HCT116 (cell line): ENCODE measurements around the gene IFNLR1. TPM values are rescaled to one million over a fixed set of nuclear protein-coding genes. Genes with fewer than 3 reads are reported as not detected.

Experiments used
- ATAC-seq: fragments of 200-7000 bp; cut with Tn5 transposase; 2 replicates; pipeline ENCODE4 v1.9.1; 2020; ENCODE audit warnings: mild to moderate bottlenecking, moderate library complexity
- BruUV-seq: library from RNA; stranded (reverse); fragments of 400-500 nt; replicated peaks from 2 replicates; lab custom pipeline; 2021; lab: Mats Ljungman, UMichigan
- CTCF ChIA-PET: fragments of 300-600 bp; sonication (Branson Sonifier 250); formaldehyde crosslinking; loops from one replicate; lab custom pipeline; 2021; ENCODE audit warnings: antibody characterized with exemption; lab: Charles Lee
- POLR2A ChIA-PET: fragments of 300-600, 350-600 bp; sonication (Branson Sonifier 250); formaldehyde crosslinking; loops from one replicate; lab custom pipeline; 2021; ENCODE audit warnings: antibody characterized with exemption; lab: Charles Lee
- RAD21 ChIA-PET, 2 experiments: fragments of 300-600 bp; sonication (Branson Sonifier 250); formaldehyde crosslinking; loops; one replicate each; lab custom pipeline; 2023; ENCODE audit warnings: low total read pairs in 2 of 2; ENCODE audit not compliant: uncharacterized antibody in 2 of 2, unreplicated experiment in 2 of 2, low non-redundant PET in 1 of 2; lab: Charles Lee
- DNase-seq: peaks from one replicate; pipeline ENCODE4 v3.0.0-alpha.2; 2010; ENCODE audit warnings: low read depth, low spot score
- H2AFZ ChIP-seq: fragments of 200-600 bp; shearing (Covaris generic), sonication (generic); 2 replicates; pipeline ENCODE4 v1.6.1; 2017; ENCODE audit warnings: low read depth, mixed run types, mixed read lengths, antibody characterized with exemption, low read length; ENCODE audit not compliant: poor library complexity, severe bottlenecking
- H3K27ac ChIP-seq: 2 replicates; pipeline ENCODE4 v1.5.1; 2012; ENCODE audit warnings: low read depth, low read length
- H3K27me3 ChIP-seq: fragments of 200-600 bp; sonication (generic); 2 replicates; pipeline ENCODE4 v1.6.1; 2016; ENCODE audit warnings: mixed run types, low read length, mixed read lengths; ENCODE audit not compliant: insufficient read depth
- H3K36me3 ChIP-seq, 2 experiments: fragments of 200-500 bp in 1 of 2; fragments of 200-600 bp in 1 of 2; sonication (Bioruptor generic) in 1 of 2; sonication (generic) in 1 of 2; 2 replicates each; pipeline versions ENCODE4 v1.5.1 to v1.6.1; 2014 to 2016; ENCODE audit warnings: low read length in 2 of 2, inconsistent platforms in 1 of 2, mixed read lengths in 1 of 2, mixed run types in 1 of 2; ENCODE audit not compliant: insufficient read depth in 2 of 2, control insufficient read depth in 1 of 2
- H3K4me1 ChIP-seq, 2 experiments: fragments of 200-600 bp in 1 of 2; sonication (generic) in 1 of 2; 2 replicates each; pipeline versions ENCODE4 v1.5.1 to v1.6.1; 2012 to 2017; ENCODE audit warnings: low read length in 2 of 2, inconsistent platforms in 1 of 2, mild to moderate bottlenecking in 1 of 2, mixed read lengths in 1 of 2, mixed run types in 1 of 2, moderate library complexity in 1 of 2; ENCODE audit not compliant: insufficient read depth in 2 of 2, control insufficient read depth in 1 of 2
- H3K4me2 ChIP-seq: fragments of 200-600 bp; sonication (generic); 2 replicates; pipeline ENCODE4 v1.6.1; 2017; ENCODE audit warnings: mixed run types, low read length, mixed read lengths
- H3K4me3 ChIP-seq, 2 experiments: fragments of 200-600 bp in 1 of 2; sonication (generic) in 1 of 2; replicated peaks in 1 of 2; 2 replicates each; pipeline ENCODE4 v1.5.1; 2011 to 2016; ENCODE audit warnings: low read length in 2 of 2, control low read depth in 1 of 2, low read depth in 1 of 2, mild to moderate bottlenecking in 1 of 2, mixed read lengths in 1 of 2, mixed run types in 1 of 2
- H3K79me2 ChIP-seq: fragments of 200-600 bp; sonication (generic); 2 replicates; pipeline ENCODE4 v1.6.1; 2017; ENCODE audit warnings: mild to moderate bottlenecking, mixed run types, low read length, moderate library complexity, mixed read lengths; ENCODE audit not compliant: insufficient read depth
- H3K9ac ChIP-seq: fragments of 200-600 bp; sonication (generic); 2 replicates; pipeline ENCODE4 v1.6.1; 2016; ENCODE audit warnings: low read length, mixed read lengths
- H3K9me2 ChIP-seq: fragments of 200-600 bp; sonication (generic), shearing (Covaris generic); 2 replicates; pipeline ENCODE4 v1.6.1; 2017; ENCODE audit warnings: mixed run types, mild to moderate bottlenecking, moderate library complexity; ENCODE audit not compliant: insufficient read depth
- H3K9me3 ChIP-seq, 2 experiments: fragments of 200-500 bp in 1 of 2; fragments of 200-600 bp in 1 of 2; sonication (Bioruptor generic) in 1 of 2; sonication (generic) in 1 of 2; 2 replicates each; pipeline ENCODE4 v1.6.1; 2014 to 2017; ENCODE audit warnings: low read length in 2 of 2, mixed read lengths in 2 of 2, inconsistent platforms in 1 of 2, low read depth in 1 of 2, mild to moderate bottlenecking in 1 of 2, mixed run types in 1 of 2, moderate library complexity in 1 of 2; ENCODE audit not compliant: control insufficient read depth in 1 of 2, insufficient read depth in 1 of 2
- H4K20me1 ChIP-seq: fragments of 200-600 bp; sonication (generic), shearing (Covaris generic); 2 replicates; pipeline ENCODE4 v1.6.1; 2017; ENCODE audit warnings: mixed run types, mild to moderate bottlenecking, moderate library complexity; ENCODE audit not compliant: insufficient read depth
- CTCF ChIP-seq, 3 experiments: fragments of 200-600 bp in 1 of 3; sonication (generic) in 1 of 3; IDR thresholded peaks in 2 of 3; conservative IDR thresholded peaks in 1 of 3; 2 replicates each; pipeline ENCODE4 v1.5.1; 2012 to 2017; ENCODE audit warnings: low read depth in 2 of 3, low read length in 2 of 3, antibody characterized with exemption in 1 of 3, borderline replicate concordance in 1 of 3, control low read depth in 1 of 3, mild to moderate bottlenecking in 1 of 3, mixed read lengths in 1 of 3, mixed run types in 1 of 3, moderate library complexity in 1 of 3; ENCODE audit not compliant: insufficient read depth in 1 of 3
- EZH2 ChIP-seq: fragments of 200-600 bp; sonication (generic); IDR thresholded peaks from 2 replicates; pipeline ENCODE4 v1.6.1; 2017; ENCODE audit warnings: antibody characterized with exemption, mixed run types
- JUND ChIP-seq: IDR thresholded peaks from 2 replicates; pipeline ENCODE4 v1.6.1; 2012
- MAX ChIP-seq: IDR thresholded peaks from 2 replicates; pipeline ENCODE4 v1.6.1; 2012
- POLR2AphosphoS5 ChIP-seq: IDR thresholded peaks from 2 replicates; pipeline ENCODE4 v1.6.1; 2011; ENCODE audit warnings: mild to moderate bottlenecking, low read depth, low read length, moderate library complexity
- RAD21 ChIP-seq: IDR thresholded peaks from 2 replicates; pipeline ENCODE4 v1.6.1; 2012; ENCODE audit warnings: low read depth, mild to moderate bottlenecking
- SP1 ChIP-seq: IDR thresholded peaks from 2 replicates; pipeline ENCODE4 v1.6.1; 2012; ENCODE audit warnings: low read depth
- TCF7L2 ChIP-seq: IDR thresholded peaks from 2 replicates; pipeline ENCODE4 v1.7.0; 2011; ENCODE audit warnings: borderline replicate concordance, inconsistent platforms; ENCODE audit not compliant: insufficient read depth, insufficient read length; ENCODE audit errors: extremely low read depth
- YY1 ChIP-seq: IDR thresholded peaks from 2 replicates; pipeline ENCODE4 v1.6.1; 2011; ENCODE audit warnings: low read length, low read depth, moderate library complexity, mild to moderate bottlenecking; ENCODE audit not compliant: insufficient replicate concordance; ENCODE audit errors: extremely low read depth
- ZFX ChIP-seq: fragments of 450-650 bp; IDR thresholded peaks from 2 replicates; pipeline ENCODE4 v1.6.1; 2017
- ZNF274 ChIP-seq: fragments of 200-500 bp; sonication (Bioruptor generic); IDR thresholded peaks from 2 replicates; pipeline ENCODE4 v1.6.1; 2014; ENCODE audit warnings: mild to moderate bottlenecking, low read depth, low read length, inconsistent platforms
- intact Hi-C: fragments of 100-400 bp; cut with micrococcal nuclease; formaldehyde crosslinking; loops from 2 replicates; pipeline ENCODE4 v1.10.0; 2022
- total RNA-seq: library from RNA; stranded (reverse); gene quantifications from one replicate; pipeline ENCODE4 v1.2.1, GENCODE V29; 2021; ENCODE audit not compliant: unreplicated experiment

The IFNLR1 gene
- total RNA-seq, 1 experiment from 2014 or later: 7.6 TPM

DNA sequence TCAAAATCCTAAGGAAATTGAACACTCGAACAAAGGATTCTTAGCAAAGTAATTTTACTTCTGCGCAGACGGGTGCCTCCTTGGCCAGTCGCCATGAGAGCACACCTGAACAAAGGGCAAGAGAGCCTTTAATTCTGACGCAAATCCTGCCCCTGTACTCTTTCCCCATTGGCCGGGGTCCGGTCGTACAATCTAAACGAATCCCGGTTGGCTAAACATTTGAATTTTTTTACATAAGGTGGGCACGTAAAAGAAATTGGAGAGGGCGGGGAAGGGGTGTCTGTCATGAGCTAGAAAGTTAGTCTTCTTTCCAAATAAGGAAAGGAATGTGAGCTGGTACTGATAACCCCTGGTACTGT, 35.9 kb downstream of the IFNLR1 start:
- Histone ChIP-seq H3K4me1 (peaks cover 5 to 21% of the 10 kb centered on the region in 2 experiments), H3K27me3 (no peaks in the 10 kb centered on the region), H3K36me3 (no peaks in the 10 kb centered on the region), H3K9me3 (no peaks in the 10 kb centered on the region), H3K9ac (no peak overlapping the region), H3K9me2 (no peaks in the 10 kb centered on the region), H3K79me2 (no peaks in the 10 kb centered on the region), H2AFZ (no peak overlapping the region), H3K4me3 (no peak overlapping the region), H3K27ac (no peak overlapping the region), H4K20me1 (no peaks in the 10 kb centered on the region), H3K4me2 (peak overlapping the region; percentile 97)
- ChIA-PET POLR2A (interaction anchor here (1.9 kb wide), 1 partner anchor 241 kb away, joined by 10 read pairs; no protein-coding TSS in a partner anchor), RAD21 (interaction anchor here (0.8 to 1.6 kb wide), 3 partner anchors 238 to 241 kb away, joined by 3 to 10 read pairs (median 4); no protein-coding TSS in a partner anchor), CTCF (interaction anchor here (0.7 to 3.1 kb wide), 13 partner anchors 8 to 241 kb away, joined by 3 to 68 read pairs (median 6); no protein-coding TSS in a partner anchor)
- DNase-seq (no peak), ATAC-seq (no peak)
- TF ChIP-seq ZFX: no peak
- no peak for TF ChIP-seq EZH2
- TF ChIP-seq SP1: no peak
- intact Hi-C loops: loop anchor here (5.0 kb wide), 1 partner anchor 46 kb away; no protein-coding TSS in a partner anchor
- no TSS peak for BruUV-seq

DNA sequence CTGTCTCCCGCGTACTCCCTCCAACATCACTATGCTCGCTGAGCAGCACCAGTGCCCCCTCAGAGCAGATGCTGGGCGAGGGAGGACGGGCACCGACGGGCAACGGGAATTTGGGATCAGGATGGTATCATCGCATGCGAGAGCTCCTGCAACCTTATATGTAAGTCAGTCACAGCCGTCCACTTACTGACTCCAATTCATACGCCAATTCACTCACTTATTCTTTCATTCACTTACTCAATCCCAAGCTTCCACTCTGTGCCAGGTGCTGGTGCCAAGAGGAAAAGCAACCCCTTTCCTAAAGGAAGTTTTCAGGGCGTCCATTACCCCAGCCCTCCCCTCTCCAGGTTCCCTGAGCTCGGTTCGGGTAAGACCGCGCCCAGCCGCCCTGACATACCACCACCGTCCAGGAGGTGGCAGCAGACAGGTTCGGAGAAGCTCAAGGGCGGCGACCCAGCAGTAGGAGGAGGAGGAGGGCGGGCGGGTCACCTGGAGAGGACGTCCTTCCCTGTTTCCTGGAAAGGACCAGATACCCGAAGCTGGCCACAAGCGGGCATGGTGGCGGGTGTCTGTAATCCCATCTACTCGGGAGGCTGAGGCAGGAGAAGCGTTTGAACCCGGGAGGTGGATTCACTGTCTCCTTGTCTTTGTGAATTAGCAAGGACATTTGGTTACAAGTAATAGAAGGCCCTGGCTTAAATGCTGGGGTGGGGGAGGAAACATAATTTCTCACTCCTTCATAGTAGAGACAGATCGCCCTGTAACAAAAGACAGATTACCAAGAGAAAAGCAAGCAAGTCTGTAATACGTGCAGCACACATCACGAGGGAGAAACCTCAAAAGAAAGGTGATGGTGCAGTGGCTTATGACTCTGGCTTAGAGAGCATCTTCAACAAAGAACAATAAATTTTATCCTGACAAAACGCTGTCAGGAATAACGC, 36.6 kb downstream of the IFNLR1 start:
- H3K9ac ChIP-seq: peak overlapping the region; percentile 69
- H3K27ac ChIP-seq: peak overlapping the region; percentile 4; the same call in 1 of the 2 replicates
- TF ChIP-seq ZNF274 (no peak), POLR2AphosphoS5 (peak; percentile 52), RAD21 (peak; percentile 78), YY1 (peak; percentile 70), TCF7L2 (peak; percentile 10), JUND (no peak), CTCF (IDR thresholded peaks at IDR 0.05 in 2 of 3, conservative IDR thresholded peaks at IDR 0.05 in 1 of 3; ENCODE audit: borderline replicate concordance in 1 of 3, insufficient read depth in 1 of 3, low read depth in 2 of 3, low read length in 2 of 3) (peak; percentile 77 to 86 (median 82)), SP1 (0 out of 2 replicates have a peak, but pooled peaks have one; percentile 37), MAX (no peak; the same call in 1 of the 2 replicates)
- ChIA-PET RAD21 (interaction anchor here (0.6 to 1.8 kb wide), 10 partner anchors 49 to 493 kb away, joined by 3 to 12 read pairs (median 4); no protein-coding TSS in a partner anchor), CTCF (interaction anchor here (0.6 to 3.1 kb wide), 34 partner anchors 9 to 481 kb away, joined by 3 to 68 read pairs (median 4); partner anchors contain the start of genes IFNLR1 and NIPAL3), POLR2A (interaction anchor here (0.6 to 1.9 kb wide), 6 partner anchors 24 to 241 kb away, joined by 3 to 10 read pairs (median 4); partner anchors contain the start of gene IFNLR1)
- no peaks in the 10 kb centered on the region for H3K9me3 ChIP-seq
- no peaks in the 10 kb centered on the region for H4K20me1 ChIP-seq
- peak overlapping the region; percentile 97 for H3K4me2 ChIP-seq
- peak overlapping the region; percentile 99 for H2AFZ ChIP-seq
- H3K27me3 ChIP-seq: no peaks in the 10 kb centered on the region
- intact Hi-C loops: loop anchor here (1.0 to 5.0 kb wide), 2 partner anchors 47 to 241 kb away; no protein-coding TSS in a partner anchor
- no TSS peak for BruUV-seq
- DNase-seq: peak; percentile 85
- peaks cover 5 to 21% of the 10 kb centered on the region in 2 experiments for H3K4me1 ChIP-seq
- no peaks in the 10 kb centered on the region for H3K9me2 ChIP-seq
- no peaks in the 10 kb centered on the region for H3K36me3 ChIP-seq
- ATAC-seq: peak; percentile 95
- H3K4me3 ChIP-seq: peak overlapping the region; percentile 49 to 64
- H3K79me2 ChIP-seq: no peaks in the 10 kb centered on the region
